K562 (cell line): ENCODE results near the gene SNRNP70. TPM values are rescaled to one million over a fixed set of nuclear protein-coding genes. Genes with fewer than 3 reads are reported as not detected.
A peak's percentile ranks its signal among the peaks of the same experiment; 100 is the strongest.

Source experiments
- DPF2 ChIP-seq: fragments of 450-650 bp; IDR thresholded peaks from 2 replicates; pipeline ENCODE4 v1.6.1; 2016
- ELF2 ChIP-seq: fragments of 250-450 bp; sonication (Bioruptor Pico); IDR thresholded peaks from 2 replicates; pipeline ENCODE4 v1.5.0; 2021; ENCODE audit warnings: mild to moderate bottlenecking
- ERF ChIP-seq: fragments of 450-650 bp; formaldehyde crosslinking; IDR thresholded peaks from 2 replicates; pipeline ENCODE4 v1.4.0; 2020; ENCODE audit warnings: mild to moderate bottlenecking, mixed read lengths
- GATA2 ChIP-seq: sonication (generic); formaldehyde crosslinking; IDR thresholded peaks from 2 replicates; pipeline ENCODE4 v1.4.0; 2020; ENCODE audit warnings: mild to moderate bottlenecking, missing genetic modification reagents
- PCBP1 ChIP-seq: fragments of 200-400 bp; formaldehyde crosslinking; IDR thresholded peaks from 2 replicates; pipeline ENCODE4 v1.6.1; 2018; ENCODE audit warnings: mild to moderate bottlenecking, low read depth, low read length; ENCODE audit not compliant: poor library complexity, severe bottlenecking
- SAFB2 ChIP-seq: fragments of 200-400 bp; formaldehyde crosslinking; IDR thresholded peaks from 2 replicates; pipeline ENCODE4 v1.6.1; 2018; ENCODE audit warnings: borderline replicate concordance, low read length, low read depth, moderate library complexity; ENCODE audit not compliant: severe bottlenecking
- STAT5B ChIP-seq: fragments of 250-450 bp; sonication (Bioruptor Pico); IDR thresholded peaks from 2 replicates; pipeline ENCODE4 v1.8.0; 2021; ENCODE audit warnings: mild to moderate bottlenecking, inconsistent platforms
- polyA plus RNA-seq, 8 experiments: library from polyadenylated mRNA; depleted of rRNA in 4 of 8; stranded (reverse) in 5 of 8; unstranded in 3 of 8; fragments of >200 nt; fragmentation: Nextera tagmentation in 2 of 8; fragmentation: Illumina TruSeq in 1 of 8; extraction: Ambion mirVana in 2 of 8; extraction: Trizol in 1 of 8; gene quantifications; 2 replicates each; pipeline versions ENCODE4 v1.2.1 to v1.2.3, GENCODE V29; 2011 to 2014; ENCODE audit warnings: inconsistent platforms in 1 of 8, missing spikeins in 1 of 8
- total RNA-seq, 7 experiments: library from RNA; depleted of rRNA in 6 of 7; stranded (reverse); fragments of >200 nt in 6 of 7; fragmentation: Illumina TruSeq in 2 of 7; extraction: Trizol in 2 of 7; gene quantifications; 2 replicates each; pipeline versions ENCODE4 v1.2.1 to v1.2.3, GENCODE V29; 2011 to 2021; ENCODE audit warnings: low replicate concordance in 1 of 7
- TF ChIP-seq, protein P1 (sequence below): fragments of 200-600 bp; sonication (generic); IDR thresholded peaks from one replicate; pipeline ENCODE4 v1.6.1; 2012; ENCODE audit warnings: mild to moderate bottlenecking, low read depth, low read length, inconsistent platforms
- TF ChIP-seq, protein P2 (sequence below): fragments of 450-650 bp; IDR thresholded peaks from 2 replicates; pipeline ENCODE4 v1.6.1; 2018; ENCODE audit not compliant: partially characterized antibody
- TF ChIP-seq, protein P3 (sequence below): fragments of 450-650 bp; conservative IDR thresholded peaks from 2 replicates; pipeline ENCODE4 v1.6.1; 2016; ENCODE audit warnings: missing genetic modification characterization, low read depth, mild to moderate bottlenecking, missing compliant biosample characterization, moderate library complexity

SNRNP70 gene
- total and polyA plus RNA-seq, 9 of the 15 experiments (the other 6 are each of a cell fraction or from before 2014, with no cell fraction given): 2.8 to 496 (median 136) TPM

GRCh38 chr19:49148784-49149651 is 63.8 kb downstream of the SNRNP70 start (continued):
- TF ChIP-seq, protein P1, sequence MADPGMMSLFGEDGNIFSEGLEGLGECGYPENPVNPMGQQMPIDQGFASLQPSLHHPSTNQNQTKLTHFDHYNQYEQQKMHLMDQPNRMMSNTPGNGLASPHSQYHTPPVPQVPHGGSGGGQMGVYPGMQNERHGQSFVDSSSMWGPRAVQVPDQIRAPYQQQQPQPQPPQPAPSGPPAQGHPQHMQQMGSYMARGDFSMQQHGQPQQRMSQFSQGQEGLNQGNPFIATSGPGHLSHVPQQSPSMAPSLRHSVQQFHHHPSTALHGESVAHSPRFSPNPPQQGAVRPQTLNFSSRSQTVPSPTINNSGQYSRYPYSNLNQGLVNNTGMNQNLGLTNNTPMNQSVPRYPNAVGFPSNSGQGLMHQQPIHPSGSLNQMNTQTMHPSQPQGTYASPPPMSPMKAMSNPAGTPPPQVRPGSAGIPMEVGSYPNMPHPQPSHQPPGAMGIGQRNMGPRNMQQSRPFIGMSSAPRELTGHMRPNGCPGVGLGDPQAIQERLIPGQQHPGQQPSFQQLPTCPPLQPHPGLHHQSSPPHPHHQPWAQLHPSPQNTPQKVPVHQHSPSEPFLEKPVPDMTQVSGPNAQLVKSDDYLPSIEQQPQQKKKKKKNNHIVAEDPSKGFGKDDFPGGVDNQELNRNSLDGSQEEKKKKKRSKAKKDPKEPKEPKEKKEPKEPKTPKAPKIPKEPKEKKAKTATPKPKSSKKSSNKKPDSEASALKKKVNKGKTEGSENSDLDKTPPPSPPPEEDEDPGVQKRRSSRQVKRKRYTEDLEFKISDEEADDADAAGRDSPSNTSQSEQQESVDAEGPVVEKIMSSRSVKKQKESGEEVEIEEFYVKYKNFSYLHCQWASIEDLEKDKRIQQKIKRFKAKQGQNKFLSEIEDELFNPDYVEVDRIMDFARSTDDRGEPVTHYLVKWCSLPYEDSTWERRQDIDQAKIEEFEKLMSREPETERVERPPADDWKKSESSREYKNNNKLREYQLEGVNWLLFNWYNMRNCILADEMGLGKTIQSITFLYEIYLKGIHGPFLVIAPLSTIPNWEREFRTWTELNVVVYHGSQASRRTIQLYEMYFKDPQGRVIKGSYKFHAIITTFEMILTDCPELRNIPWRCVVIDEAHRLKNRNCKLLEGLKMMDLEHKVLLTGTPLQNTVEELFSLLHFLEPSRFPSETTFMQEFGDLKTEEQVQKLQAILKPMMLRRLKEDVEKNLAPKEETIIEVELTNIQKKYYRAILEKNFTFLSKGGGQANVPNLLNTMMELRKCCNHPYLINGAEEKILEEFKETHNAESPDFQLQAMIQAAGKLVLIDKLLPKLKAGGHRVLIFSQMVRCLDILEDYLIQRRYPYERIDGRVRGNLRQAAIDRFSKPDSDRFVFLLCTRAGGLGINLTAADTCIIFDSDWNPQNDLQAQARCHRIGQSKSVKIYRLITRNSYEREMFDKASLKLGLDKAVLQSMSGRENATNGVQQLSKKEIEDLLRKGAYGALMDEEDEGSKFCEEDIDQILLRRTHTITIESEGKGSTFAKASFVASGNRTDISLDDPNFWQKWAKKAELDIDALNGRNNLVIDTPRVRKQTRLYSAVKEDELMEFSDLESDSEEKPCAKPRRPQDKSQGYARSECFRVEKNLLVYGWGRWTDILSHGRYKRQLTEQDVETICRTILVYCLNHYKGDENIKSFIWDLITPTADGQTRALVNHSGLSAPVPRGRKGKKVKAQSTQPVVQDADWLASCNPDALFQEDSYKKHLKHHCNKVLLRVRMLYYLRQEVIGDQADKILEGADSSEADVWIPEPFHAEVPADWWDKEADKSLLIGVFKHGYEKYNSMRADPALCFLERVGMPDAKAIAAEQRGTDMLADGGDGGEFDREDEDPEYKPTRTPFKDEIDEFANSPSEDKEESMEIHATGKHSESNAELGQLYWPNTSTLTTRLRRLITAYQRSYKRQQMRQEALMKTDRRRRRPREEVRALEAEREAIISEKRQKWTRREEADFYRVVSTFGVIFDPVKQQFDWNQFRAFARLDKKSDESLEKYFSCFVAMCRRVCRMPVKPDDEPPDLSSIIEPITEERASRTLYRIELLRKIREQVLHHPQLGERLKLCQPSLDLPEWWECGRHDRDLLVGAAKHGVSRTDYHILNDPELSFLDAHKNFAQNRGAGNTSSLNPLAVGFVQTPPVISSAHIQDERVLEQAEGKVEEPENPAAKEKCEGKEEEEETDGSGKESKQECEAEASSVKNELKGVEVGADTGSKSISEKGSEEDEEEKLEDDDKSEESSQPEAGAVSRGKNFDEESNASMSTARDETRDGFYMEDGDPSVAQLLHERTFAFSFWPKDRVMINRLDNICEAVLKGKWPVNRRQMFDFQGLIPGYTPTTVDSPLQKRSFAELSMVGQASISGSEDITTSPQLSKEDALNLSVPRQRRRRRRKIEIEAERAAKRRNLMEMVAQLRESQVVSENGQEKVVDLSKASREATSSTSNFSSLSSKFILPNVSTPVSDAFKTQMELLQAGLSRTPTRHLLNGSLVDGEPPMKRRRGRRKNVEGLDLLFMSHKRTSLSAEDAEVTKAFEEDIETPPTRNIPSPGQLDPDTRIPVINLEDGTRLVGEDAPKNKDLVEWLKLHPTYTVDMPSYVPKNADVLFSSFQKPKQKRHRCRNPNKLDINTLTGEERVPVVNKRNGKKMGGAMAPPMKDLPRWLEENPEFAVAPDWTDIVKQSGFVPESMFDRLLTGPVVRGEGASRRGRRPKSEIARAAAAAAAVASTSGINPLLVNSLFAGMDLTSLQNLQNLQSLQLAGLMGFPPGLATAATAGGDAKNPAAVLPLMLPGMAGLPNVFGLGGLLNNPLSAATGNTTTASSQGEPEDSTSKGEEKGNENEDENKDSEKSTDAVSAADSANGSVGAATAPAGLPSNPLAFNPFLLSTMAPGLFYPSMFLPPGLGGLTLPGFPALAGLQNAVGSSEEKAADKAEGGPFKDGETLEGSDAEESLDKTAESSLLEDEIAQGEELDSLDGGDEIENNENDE: no peak
- no peak for TF ChIP-seq STAT5B (CRISPR knock-in tag)
- TF ChIP-seq ERF: peak; percentile 74; the same call in 1 of the 2 replicates
- TF ChIP-seq GATA2 (CRISPR knock-in tag): peak; percentile 72
- TF ChIP-seq, protein P2, sequence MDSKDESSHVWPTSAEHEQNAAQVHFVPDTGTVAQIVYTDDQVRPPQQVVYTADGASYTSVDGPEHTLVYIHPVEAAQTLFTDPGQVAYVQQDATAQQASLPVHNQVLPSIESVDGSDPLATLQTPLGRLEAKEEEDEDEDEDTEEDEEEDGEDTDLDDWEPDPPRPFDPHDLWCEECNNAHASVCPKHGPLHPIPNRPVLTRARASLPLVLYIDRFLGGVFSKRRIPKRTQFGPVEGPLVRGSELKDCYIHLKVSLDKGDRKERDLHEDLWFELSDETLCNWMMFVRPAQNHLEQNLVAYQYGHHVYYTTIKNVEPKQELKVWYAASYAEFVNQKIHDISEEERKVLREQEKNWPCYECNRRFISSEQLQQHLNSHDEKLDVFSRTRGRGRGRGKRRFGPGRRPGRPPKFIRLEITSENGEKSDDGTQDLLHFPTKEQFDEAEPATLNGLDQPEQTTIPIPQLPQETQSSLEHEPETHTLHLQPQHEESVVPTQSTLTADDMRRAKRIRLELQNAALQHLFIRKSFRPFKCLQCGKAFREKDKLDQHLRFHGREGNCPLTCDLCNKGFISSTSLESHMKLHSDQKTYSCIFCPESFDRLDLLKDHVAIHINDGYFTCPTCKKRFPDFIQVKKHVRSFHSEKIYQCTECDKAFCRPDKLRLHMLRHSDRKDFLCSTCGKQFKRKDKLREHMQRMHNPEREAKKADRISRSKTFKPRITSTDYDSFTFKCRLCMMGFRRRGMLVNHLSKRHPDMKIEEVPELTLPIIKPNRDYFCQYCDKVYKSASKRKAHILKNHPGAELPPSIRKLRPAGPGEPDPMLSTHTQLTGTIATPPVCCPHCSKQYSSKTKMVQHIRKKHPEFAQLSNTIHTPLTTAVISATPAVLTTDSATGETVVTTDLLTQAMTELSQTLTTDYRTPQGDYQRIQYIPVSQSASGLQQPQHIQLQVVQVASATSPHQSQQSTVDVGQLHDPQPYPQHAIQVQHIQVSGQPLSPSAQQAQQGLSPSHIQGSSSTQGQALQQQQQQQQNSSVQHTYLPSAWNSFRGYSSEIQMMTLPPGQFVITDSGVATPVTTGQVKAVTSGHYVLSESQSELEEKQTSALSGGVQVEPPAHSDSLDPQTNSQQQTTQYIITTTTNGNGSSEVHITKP: peak; percentile 98
- TF ChIP-seq, protein P3, sequence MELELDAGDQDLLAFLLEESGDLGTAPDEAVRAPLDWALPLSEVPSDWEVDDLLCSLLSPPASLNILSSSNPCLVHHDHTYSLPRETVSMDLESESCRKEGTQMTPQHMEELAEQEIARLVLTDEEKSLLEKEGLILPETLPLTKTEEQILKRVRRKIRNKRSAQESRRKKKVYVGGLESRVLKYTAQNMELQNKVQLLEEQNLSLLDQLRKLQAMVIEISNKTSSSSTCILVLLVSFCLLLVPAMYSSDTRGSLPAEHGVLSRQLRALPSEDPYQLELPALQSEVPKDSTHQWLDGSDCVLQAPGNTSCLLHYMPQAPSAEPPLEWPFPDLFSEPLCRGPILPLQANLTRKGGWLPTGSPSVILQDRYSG (tag): no peak
- TF ChIP-seq DPF2: peak; percentile 58
- TF ChIP-seq PCBP1: peak; percentile 39
- no peak for TF ChIP-seq SAFB2
- TF ChIP-seq ELF2 (CRISPR knock-in tag): 0 out of 2 replicates have a peak, but pooled peaks have one; percentile 32
